Hepatocyte (in vitro differentiated cells): ENCODE results near the gene SLC26A6.

Experiments used
- EZH2 ChIP-seq: fragments of 200-600 bp; sonication (generic); IDR thresholded peaks from 2 replicates; pipeline ENCODE4 v1.6.1; 2016; ENCODE audit warnings: antibody characterized with exemption, mild to moderate bottlenecking, borderline replicate concordance
- EZH2phosphoT487 ChIP-seq: fragments of 200-600 bp; sonication (generic); IDR thresholded peaks from one replicate; pipeline ENCODE4 v1.6.1; 2018; ENCODE audit warnings: antibody characterized with exemption, mild to moderate bottlenecking, low read depth, moderate library complexity; ENCODE audit not compliant: unreplicated experiment, severe bottlenecking
- TF ChIP-seq, protein P1 (sequence below): fragments of 200-600 bp; sonication (generic); IDR thresholded peaks from 2 replicates; pipeline ENCODE4 v1.5.1; 2016; ENCODE audit warnings: antibody characterized with exemption, mild to moderate bottlenecking; ENCODE audit not compliant: poor library complexity

DNA sequence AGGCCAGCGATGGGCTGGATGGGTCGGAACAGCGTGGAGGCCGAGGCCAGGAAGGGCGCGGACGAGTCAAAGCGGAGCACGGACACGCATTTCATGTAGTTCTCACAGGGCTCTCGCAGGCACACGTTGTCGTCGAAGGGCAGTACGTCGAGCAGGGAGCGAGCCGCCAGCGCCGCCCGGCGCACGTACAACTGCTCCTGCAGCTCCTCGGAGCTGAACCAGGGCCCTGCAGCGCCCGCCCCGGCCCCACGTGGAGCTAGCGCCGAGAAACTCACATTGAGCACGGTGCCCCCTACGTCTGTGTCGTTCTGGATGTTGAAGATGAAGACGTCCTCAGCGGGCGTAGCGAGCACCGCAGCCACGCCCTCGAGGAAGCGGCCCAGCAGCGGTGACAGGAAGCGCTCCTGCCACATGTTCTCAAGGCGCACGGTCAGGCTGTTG is 21.6 kb upstream of the SLC26A6 start:
- TF ChIP-seq, protein P1, sequence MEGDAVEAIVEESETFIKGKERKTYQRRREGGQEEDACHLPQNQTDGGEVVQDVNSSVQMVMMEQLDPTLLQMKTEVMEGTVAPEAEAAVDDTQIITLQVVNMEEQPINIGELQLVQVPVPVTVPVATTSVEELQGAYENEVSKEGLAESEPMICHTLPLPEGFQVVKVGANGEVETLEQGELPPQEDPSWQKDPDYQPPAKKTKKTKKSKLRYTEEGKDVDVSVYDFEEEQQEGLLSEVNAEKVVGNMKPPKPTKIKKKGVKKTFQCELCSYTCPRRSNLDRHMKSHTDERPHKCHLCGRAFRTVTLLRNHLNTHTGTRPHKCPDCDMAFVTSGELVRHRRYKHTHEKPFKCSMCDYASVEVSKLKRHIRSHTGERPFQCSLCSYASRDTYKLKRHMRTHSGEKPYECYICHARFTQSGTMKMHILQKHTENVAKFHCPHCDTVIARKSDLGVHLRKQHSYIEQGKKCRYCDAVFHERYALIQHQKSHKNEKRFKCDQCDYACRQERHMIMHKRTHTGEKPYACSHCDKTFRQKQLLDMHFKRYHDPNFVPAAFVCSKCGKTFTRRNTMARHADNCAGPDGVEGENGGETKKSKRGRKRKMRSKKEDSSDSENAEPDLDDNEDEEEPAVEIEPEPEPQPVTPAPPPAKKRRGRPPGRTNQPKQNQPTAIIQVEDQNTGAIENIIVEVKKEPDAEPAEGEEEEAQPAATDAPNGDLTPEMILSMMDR: no peak
- TF ChIP-seq EZH2phosphoT487 (no peak), EZH2 (no peak)
